Thoracic aorta (tissue), 2 donors: Measurements from ENCODE around the gene TRPM3. TPM values are rescaled to one million over a fixed set of nuclear protein-coding genes. Genes with fewer than 3 reads are reported as not detected.
"Not testable (repeated sequence)": the region's sequence is repeated elsewhere in the genome, so short reads cannot be mapped to it uniquely, and the experiment has no call there.

Experiments used
- ATAC-seq: fragments of 150-250 bp; one replicate; pipeline ENCODE4 v1.8.0; 2017; ENCODE audit warnings: low read depth; ENCODE audit not compliant: insufficient number of reproducible peaks, low FRiP score
- DNase-seq: peaks from one replicate; pipeline ENCODE4 v3.0.0-alpha.2; 2020; ENCODE audit warnings: low spot score
- H3K27ac ChIP-seq, 2 donors: fragments of 200-600 bp; sonication (generic); 1 replicate in 1 of 2; 2 replicates in 1 of 2; pipeline ENCODE4 v1.5.1; 2016; ENCODE audit warnings: mild to moderate bottlenecking in 2 of 2, moderate library complexity in 2 of 2
- H3K27me3 ChIP-seq: fragments of 200-600 bp; sonication (generic); replicated peaks from 2 replicates; pipeline ENCODE4 v1.6.0; 2016; ENCODE audit warnings: mild to moderate bottlenecking; ENCODE audit not compliant: insufficient read depth
- H3K36me3 ChIP-seq: fragments of 200-600 bp; sonication (generic); one replicate; pipeline ENCODE4 v1.5.1; 2016
- H3K4me1 ChIP-seq, 2 donors: fragments of 200-600 bp; sonication (generic); 1 replicate in 1 of 2; 2 replicates in 1 of 2; pipeline versions ENCODE4 v1.5.1 to v1.6.0; 2016; ENCODE audit warnings: low read depth in 2 of 2, mild to moderate bottlenecking in 1 of 2; ENCODE audit not compliant: control insufficient read depth in 1 of 2
- H3K4me3 ChIP-seq: fragments of 200-600 bp; sonication (generic); 2 replicates; pipeline ENCODE4 v1.5.1; 2016; ENCODE audit warnings: mild to moderate bottlenecking
- H3K9me3 ChIP-seq: fragments of 200-600 bp; sonication (generic); 2 replicates; pipeline ENCODE4 v1.5.1; 2016
- total RNA-seq, 2 donors: library from RNA; depleted of rRNA; stranded (reverse); fragments of >200 nt; gene quantifications; one replicate each; pipeline versions ENCODE4 v1.1.0 to v1.2.3, GENCODE V29; 2016
- TF ChIP-seq, protein P1 (sequence below): fragments of 200-600 bp; sonication (generic); IDR thresholded peaks from one replicate; pipeline ENCODE4 v1.5.1; 2019; ENCODE audit warnings: antibody characterized with exemption

Gene TRPM3
- total RNA-seq, 2 donors from 2014 or later, result 2.1 to 5.0 TPM

GRCh38 chr9:70658765-70659164, 462.7 kb downstream of the TRPM3 start:
- H3K27me3 ChIP-seq, result no peaks in the 10 kb centered on the region
- H3K4me1 ChIP-seq, result no peaks in the 10 kb centered on the region
- no peaks in the 10 kb centered on the region for H3K9me3 ChIP-seq
- H3K4me3 ChIP-seq, result no peak overlapping the region
- no peak for ATAC-seq
- no peaks in the 10 kb centered on the region for H3K36me3 ChIP-seq
- DNase-seq, result no peak
- no peak overlapping the region for H3K27ac ChIP-seq
- TF ChIP-seq, protein P1, sequence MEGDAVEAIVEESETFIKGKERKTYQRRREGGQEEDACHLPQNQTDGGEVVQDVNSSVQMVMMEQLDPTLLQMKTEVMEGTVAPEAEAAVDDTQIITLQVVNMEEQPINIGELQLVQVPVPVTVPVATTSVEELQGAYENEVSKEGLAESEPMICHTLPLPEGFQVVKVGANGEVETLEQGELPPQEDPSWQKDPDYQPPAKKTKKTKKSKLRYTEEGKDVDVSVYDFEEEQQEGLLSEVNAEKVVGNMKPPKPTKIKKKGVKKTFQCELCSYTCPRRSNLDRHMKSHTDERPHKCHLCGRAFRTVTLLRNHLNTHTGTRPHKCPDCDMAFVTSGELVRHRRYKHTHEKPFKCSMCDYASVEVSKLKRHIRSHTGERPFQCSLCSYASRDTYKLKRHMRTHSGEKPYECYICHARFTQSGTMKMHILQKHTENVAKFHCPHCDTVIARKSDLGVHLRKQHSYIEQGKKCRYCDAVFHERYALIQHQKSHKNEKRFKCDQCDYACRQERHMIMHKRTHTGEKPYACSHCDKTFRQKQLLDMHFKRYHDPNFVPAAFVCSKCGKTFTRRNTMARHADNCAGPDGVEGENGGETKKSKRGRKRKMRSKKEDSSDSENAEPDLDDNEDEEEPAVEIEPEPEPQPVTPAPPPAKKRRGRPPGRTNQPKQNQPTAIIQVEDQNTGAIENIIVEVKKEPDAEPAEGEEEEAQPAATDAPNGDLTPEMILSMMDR, result no peak

DNA sequence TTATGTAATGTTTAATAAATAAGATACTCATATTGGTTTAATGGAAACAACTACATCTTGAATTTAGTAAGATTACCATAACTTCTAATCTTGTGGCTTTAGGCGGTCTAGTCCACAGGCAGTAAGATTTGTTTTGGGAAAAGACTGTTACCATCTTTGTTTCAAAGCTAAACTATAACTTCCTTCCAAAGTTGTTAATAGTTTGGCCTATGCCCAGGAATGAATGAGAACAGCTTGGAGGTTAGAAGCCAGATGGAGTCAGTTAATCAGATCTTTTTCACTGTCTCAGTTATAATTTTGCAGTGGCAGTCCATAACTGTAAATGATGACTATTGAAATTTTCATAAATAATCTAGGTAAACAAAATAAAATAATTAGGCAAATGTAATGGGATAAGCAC, 465.1 kb downstream of the TRPM3 start:
- ATAC-seq, result no peak
- TF ChIP-seq, protein P1, result no peak
- no peak overlapping the region for H3K27ac ChIP-seq
- H3K4me1 ChIP-seq, result peaks cover 0 to 3% of the 10 kb centered on the region in 2 donors
- H3K9me3 ChIP-seq, result no peaks in the 10 kb centered on the region
- no peaks in the 10 kb centered on the region for H3K36me3 ChIP-seq
- H3K27me3 ChIP-seq, result no peaks in the 10 kb centered on the region
- no peak for DNase-seq
- H3K4me3 ChIP-seq, result no peak overlapping the region

DNA sequence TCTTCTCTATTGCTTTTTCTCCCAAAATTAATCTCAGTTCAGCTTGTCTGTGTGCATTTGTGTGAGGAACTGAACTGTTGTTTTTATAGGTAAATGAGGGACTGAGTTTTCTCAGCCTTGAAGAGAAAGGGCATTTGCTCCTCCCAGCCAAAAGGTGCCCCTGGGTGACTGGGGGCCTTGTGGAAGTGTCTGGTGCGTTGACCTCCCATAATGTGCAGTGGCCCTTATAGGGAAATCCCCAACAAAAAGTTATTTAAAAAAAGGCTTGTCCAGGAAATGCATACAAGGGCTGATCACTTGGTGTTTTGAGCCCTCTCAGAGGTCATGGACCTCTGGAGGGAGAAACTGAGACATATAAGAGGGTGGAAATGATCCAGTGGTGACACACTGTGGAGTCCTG, 467.3 kb downstream of the TRPM3 start:
- no peak overlapping the region for H3K4me3 ChIP-seq
- no peaks in the 10 kb centered on the region for H3K27me3 ChIP-seq
- no peak overlapping the region for H3K27ac ChIP-seq
- peaks cover 0 to 3% of the 10 kb centered on the region in 2 donors for H3K4me1 ChIP-seq
- TF ChIP-seq, protein P1, result no peak
- ATAC-seq, result no peak
- no peaks in the 10 kb centered on the region for H3K9me3 ChIP-seq
- DNase-seq, result no peak
- H3K36me3 ChIP-seq, result no peaks in the 10 kb centered on the region

- not testable (repeated sequence) for ATAC-seq, DNase-seq, H3K9me3 ChIP-seq, H3K4me1 ChIP-seq, H3K27me3 ChIP-seq, H3K36me3 ChIP-seq, H3K4me3 ChIP-seq, H3K27ac ChIP-seq
Measured at GRCh38 chr9:70644627-70645026, 476.8 kb downstream of the TRPM3 start.

DNA sequence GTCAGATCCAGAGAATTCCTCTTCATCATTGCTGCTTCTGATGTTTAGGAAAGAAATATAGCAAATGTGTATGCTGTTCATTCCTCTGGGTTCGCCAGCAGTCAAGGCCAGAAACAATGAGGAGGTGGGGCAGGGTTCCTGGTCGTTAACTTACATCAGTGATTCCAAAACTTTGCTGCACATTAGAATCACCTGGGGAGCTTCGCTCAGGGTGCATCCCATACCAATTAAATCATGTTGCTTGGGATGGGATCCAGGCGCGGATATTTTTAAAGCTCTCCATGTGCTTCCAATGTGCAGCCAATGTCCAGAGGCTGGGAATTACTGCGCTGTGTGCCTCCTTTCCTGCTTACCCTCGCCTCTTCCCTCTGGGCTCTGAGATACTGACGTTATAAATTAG, 479.1 kb downstream of the TRPM3 start:
- no peaks in the 10 kb centered on the region for H3K27me3 ChIP-seq
- TF ChIP-seq, protein P1, result no peak
- ATAC-seq, result no peak
- H3K4me1 ChIP-seq, result no peaks in the 10 kb centered on the region
- no peaks in the 10 kb centered on the region for H3K36me3 ChIP-seq
- no peaks in the 10 kb centered on the region for H3K9me3 ChIP-seq
- no peak overlapping the region for H3K27ac ChIP-seq
- H3K4me3 ChIP-seq, result no peak overlapping the region
- no peak for DNase-seq

GRCh38 chr9:70641631-70642030, 479.8 kb downstream of the TRPM3 start:
- Histone ChIP-seq H3K27me3 (no peaks in the 10 kb centered on the region), H3K4me1 (no peaks in the 10 kb centered on the region), H3K9me3 (no peaks in the 10 kb centered on the region), H3K4me3 (no peak overlapping the region), H3K27ac (no peak overlapping the region), H3K36me3 (no peaks in the 10 kb centered on the region)
- TF ChIP-seq, protein P1, result no peak
- DNase-seq (no peak), ATAC-seq (no peak)
